Calu3 (cell line): ENCODE data around the gene OR13G1. TPM values are rescaled to one million over a fixed set of nuclear protein-coding genes. Genes with fewer than 3 reads are reported as not detected.

Experiments used
- BruUV-seq: library from RNA; stranded (reverse); fragments of 400-500 nt; replicated peaks from 2 replicates; lab custom pipeline; 2021; lab: Mats Ljungman, UMichigan
- CTCF ChIA-PET: fragments of 300-600 bp; sonication (Branson Sonifier 250); formaldehyde crosslinking; loops from one replicate; lab custom pipeline; 2022; ENCODE audit warnings: antibody characterized with exemption; lab: Charles Lee
- DNase-seq: peaks from one replicate; pipeline ENCODE4 v3.0.0; 2022
- H3K27ac Mint-ChIP-seq: one replicate; pipeline ENCODE4 v1.8.0; 2022; ENCODE audit warnings: mixed read lengths; ENCODE audit not compliant: unreplicated experiment
- H3K27me3 Mint-ChIP-seq: one replicate; pipeline ENCODE4 v1.8.0; 2022; ENCODE audit warnings: mixed read lengths; ENCODE audit not compliant: unreplicated experiment
- H3K36me3 Mint-ChIP-seq: one replicate; pipeline ENCODE4 v1.8.0; 2022; ENCODE audit warnings: mild to moderate bottlenecking, moderate library complexity, mixed read lengths; ENCODE audit not compliant: insufficient read depth, unreplicated experiment
- H3K4me1 Mint-ChIP-seq: one replicate; pipeline ENCODE4 v1.8.0; 2022; ENCODE audit warnings: mild to moderate bottlenecking, low read depth, mixed read lengths; ENCODE audit not compliant: unreplicated experiment
- H3K4me3 Mint-ChIP-seq: one replicate; pipeline ENCODE4 v1.8.0; 2022; ENCODE audit warnings: mild to moderate bottlenecking, low read depth, moderate library complexity, mixed read lengths; ENCODE audit not compliant: unreplicated experiment
- H3K9me3 Mint-ChIP-seq: one replicate; pipeline ENCODE4 v1.8.0; 2022; ENCODE audit warnings: low read depth, mixed read lengths; ENCODE audit not compliant: unreplicated experiment
- intact Hi-C: fragments of 100-400 bp; cut with micrococcal nuclease; formaldehyde crosslinking; loops from one replicate; pipeline ENCODE4 v1.10.0; 2022; ENCODE audit not compliant: unreplicated experiment
- total RNA-seq: library from RNA; stranded (reverse); gene quantifications from 2 replicates; pipeline ENCODE4 v1.2.3, GENCODE V29; 2022
- TF ChIP-seq, protein P1 (sequence below): fragments of 200-600 bp; IDR thresholded peaks from one replicate; pipeline ENCODE4 v1.8.0; 2022; ENCODE audit warnings: antibody characterized with exemption; ENCODE audit not compliant: unreplicated experiment

OR13G1 gene
- total RNA-seq, 1 experiment from 2014 or later, result not detected

DNA sequence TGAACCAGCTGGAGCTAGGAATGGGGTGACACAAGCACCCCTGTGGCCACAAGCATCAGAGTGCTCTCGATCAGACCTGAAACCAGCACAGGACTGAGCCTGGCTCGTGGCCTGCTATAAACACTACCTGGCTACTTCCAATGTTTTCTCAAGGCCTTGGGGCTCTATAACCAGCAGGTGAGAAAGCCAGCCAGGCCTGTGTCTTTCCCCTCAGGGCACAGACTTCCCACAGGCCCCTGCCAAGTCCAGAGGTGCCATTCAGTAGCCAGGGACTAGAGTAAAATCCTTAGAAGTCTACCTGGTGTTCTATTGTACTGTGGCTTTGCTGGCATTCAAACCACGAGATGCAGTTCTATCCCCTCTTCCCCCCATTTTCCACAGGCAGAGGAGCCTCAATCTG lies 51.6 kb downstream of the OR13G1 start:
- Mint-ChIP-seq H3K27me3 (no peaks in the 10 kb centered on the region), H3K9me3 (peaks cover 24% of the 10 kb centered on the region), H3K4me3 (no peak overlapping the region), H3K4me1 (no peaks in the 10 kb centered on the region), H3K36me3 (no peaks in the 10 kb centered on the region), H3K27ac (no peak overlapping the region)
- BruUV-seq, result no TSS peak
- CTCF ChIA-PET, result no interaction called here
- no peak for DNase-seq
- TF ChIP-seq, protein P1, sequence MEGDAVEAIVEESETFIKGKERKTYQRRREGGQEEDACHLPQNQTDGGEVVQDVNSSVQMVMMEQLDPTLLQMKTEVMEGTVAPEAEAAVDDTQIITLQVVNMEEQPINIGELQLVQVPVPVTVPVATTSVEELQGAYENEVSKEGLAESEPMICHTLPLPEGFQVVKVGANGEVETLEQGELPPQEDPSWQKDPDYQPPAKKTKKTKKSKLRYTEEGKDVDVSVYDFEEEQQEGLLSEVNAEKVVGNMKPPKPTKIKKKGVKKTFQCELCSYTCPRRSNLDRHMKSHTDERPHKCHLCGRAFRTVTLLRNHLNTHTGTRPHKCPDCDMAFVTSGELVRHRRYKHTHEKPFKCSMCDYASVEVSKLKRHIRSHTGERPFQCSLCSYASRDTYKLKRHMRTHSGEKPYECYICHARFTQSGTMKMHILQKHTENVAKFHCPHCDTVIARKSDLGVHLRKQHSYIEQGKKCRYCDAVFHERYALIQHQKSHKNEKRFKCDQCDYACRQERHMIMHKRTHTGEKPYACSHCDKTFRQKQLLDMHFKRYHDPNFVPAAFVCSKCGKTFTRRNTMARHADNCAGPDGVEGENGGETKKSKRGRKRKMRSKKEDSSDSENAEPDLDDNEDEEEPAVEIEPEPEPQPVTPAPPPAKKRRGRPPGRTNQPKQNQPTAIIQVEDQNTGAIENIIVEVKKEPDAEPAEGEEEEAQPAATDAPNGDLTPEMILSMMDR, result no peak
- intact Hi-C loops, result no loop called here

Other genes starting within 250 kb of the OR13G1 start
- not detected in 2 replicates for gene OR2B11, start 221.6 kb downstream of the OR13G1 start, total RNA-seq
- not detected in 2 replicates for gene OR2C3, start 143.3 kb downstream of the OR13G1 start, total RNA-seq
- not detected in 2 replicates for gene GCSAML, start 130.6 kb downstream of the OR13G1 start, total RNA-seq
- gene OR2G2, start 91.4 kb downstream of the OR13G1 start, total RNA-seq, result not detected in 2 replicates
- not detected in 2 replicates for gene OR2G3, start 74.2 kb downstream of the OR13G1 start, total RNA-seq
- not detected in 2 replicates for gene OR6F1, start 36.9 kb upstream of the OR13G1 start, total RNA-seq
- not detected in 2 replicates for gene OR14K1, start 58.9 kb upstream of the OR13G1 start, total RNA-seq
- gene OR14A2, start 68.4 kb upstream of the OR13G1 start, total RNA-seq, result not detected in 2 replicates
- not detected in 2 replicates for gene OR1C1, start 80.8 kb upstream of the OR13G1 start, total RNA-seq
- gene OR14A16, start 144.4 kb upstream of the OR13G1 start, total RNA-seq, result not detected in 2 replicates
- not detected in 2 replicates for gene OR11L1, start 162.2 kb upstream of the OR13G1 start, total RNA-seq
- gene TRIM58, start 177.4 kb upstream of the OR13G1 start, total RNA-seq, result not detected in 2 replicates
- not detected in 2 replicates for gene OR2W3, start 215.8 kb upstream of the OR13G1 start, total RNA-seq
- gene OR2T8, start 240.5 kb upstream of the OR13G1 start, total RNA-seq, result not detected in 2 replicates
- not detected in 2 replicates for gene OR2AJ1, start 245.2 kb upstream of the OR13G1 start, total RNA-seq